CD4-positive, alpha-beta T cell (primary cell): ENCODE data around the gene C16orf86. TPM values are rescaled to one million over a fixed set of nuclear protein-coding genes. Genes with fewer than 3 reads are reported as not detected.

Experiments used
- ATAC-seq: fragments of 200-7000 bp; cut with Tn5 transposase; one replicate; pipeline ENCODE4 v1.10.0; 2022; ENCODE audit warnings: mild to moderate bottlenecking; ENCODE audit not compliant: poor library complexity
- CTCF ChIA-PET: fragments of 350-600 bp; sonication (Branson Sonifier 250); formaldehyde crosslinking; loops from one replicate; lab custom pipeline; 2021; ENCODE audit warnings: antibody characterized with exemption, inconsistent platforms; lab: Charles Lee
- POLR2A ChIA-PET: fragments of 350-600 bp; sonication (Branson Sonifier 250); formaldehyde crosslinking; loops from one replicate; lab custom pipeline; 2021; ENCODE audit warnings: antibody characterized with exemption, inconsistent platforms; lab: Charles Lee
- DNase-seq, 14 experiments: peaks; one replicate each; pipeline ENCODE4 v3.0.0-alpha.2; 2013 to 2020; ENCODE audit warnings: mixed read lengths in 2 of 14
- H3K27ac ChIP-seq, 2 donors: one replicate each; pipeline versions ENCODE4 v1.5.1 to v1.7.0; 2013; ENCODE audit warnings: low read length in 2 of 2, low read depth in 1 of 2, mild to moderate bottlenecking in 1 of 2
- H3K27me3 ChIP-seq, 2 experiments: 1 replicate in 1 of 2; 2 replicates in 1 of 2; pipeline versions ENCODE4 v1.6.1 to v1.7.0; 2013; ENCODE audit warnings: low read length in 2 of 2, control low read depth in 1 of 2, mild to moderate bottlenecking in 1 of 2, moderate library complexity in 1 of 2; ENCODE audit not compliant: insufficient read depth in 2 of 2, control insufficient read depth in 1 of 2
- H3K36me3 ChIP-seq: one replicate; pipeline ENCODE4 v1.6.1; 2013; ENCODE audit warnings: low read length, control low read depth; ENCODE audit not compliant: insufficient read depth
- H3K4me1 ChIP-seq: one replicate; pipeline ENCODE4 v1.6.1; 2013; ENCODE audit warnings: low read length, control low read depth; ENCODE audit not compliant: insufficient read depth
- H3K4me3 ChIP-seq: one replicate; pipeline ENCODE4 v1.5.1; 2013; ENCODE audit warnings: mild to moderate bottlenecking, low read length, moderate library complexity
- H3K9me3 ChIP-seq, 2 experiments: 1 replicate in 1 of 2; 2 replicates in 1 of 2; pipeline versions ENCODE4 v1.6.1 to v1.7.0; 2013; ENCODE audit warnings: low read length in 2 of 2, mild to moderate bottlenecking in 2 of 2, control low read depth in 1 of 2, moderate library complexity in 1 of 2; ENCODE audit not compliant: control insufficient read depth in 1 of 2, insufficient read depth in 1 of 2
- H3K27ac Mint-ChIP-seq: one replicate; pipeline ENCODE4 v1.8.0; 2020; ENCODE audit warnings: mixed read lengths
- H3K27me3 Mint-ChIP-seq: one replicate; pipeline ENCODE4 v1.8.0; 2021; ENCODE audit warnings: mixed read lengths
- H3K36me3 Mint-ChIP-seq: one replicate; pipeline ENCODE4 v1.8.0; 2021; ENCODE audit warnings: low read depth, mixed read lengths
- H3K4me1 Mint-ChIP-seq: one replicate; pipeline ENCODE4 v1.8.0; 2021; ENCODE audit warnings: low read depth, mixed read lengths
- H3K4me3 Mint-ChIP-seq: one replicate; pipeline ENCODE4 v1.8.0; 2020; ENCODE audit warnings: mild to moderate bottlenecking, mixed read lengths
- H3K9me3 Mint-ChIP-seq: one replicate; pipeline ENCODE4 v1.8.0; 2020; ENCODE audit warnings: mixed read lengths
- CTCF ChIP-seq: fragments of 200-600 bp; IDR thresholded peaks from one replicate; pipeline ENCODE4 v1.8.0; 2022; ENCODE audit warnings: antibody characterized with exemption, mild to moderate bottlenecking
- intact Hi-C, 2 experiments: fragments of 100-400 bp; cut with DNase I in 1 of 2; cut with micrococcal nuclease in 1 of 2; formaldehyde crosslinking; loops; one replicate each; pipeline versions ENCODE4 v1.15.1 to v1.9.0; 2023 to 2025; cut with DNase I, micrococcal nuclease
- total RNA-seq, 174 experiments: library from RNA in 2 of 174; stranded (reverse) in 2 of 174; gene quantifications; one replicate each; pipeline ENCODE4 v1.2.3 and lab custom pipeline; 2021 to 2026

C16orf86 gene
- total RNA-seq, 2 experiments from 2014 or later: 2.0 to 2.4 TPM

DNA sequence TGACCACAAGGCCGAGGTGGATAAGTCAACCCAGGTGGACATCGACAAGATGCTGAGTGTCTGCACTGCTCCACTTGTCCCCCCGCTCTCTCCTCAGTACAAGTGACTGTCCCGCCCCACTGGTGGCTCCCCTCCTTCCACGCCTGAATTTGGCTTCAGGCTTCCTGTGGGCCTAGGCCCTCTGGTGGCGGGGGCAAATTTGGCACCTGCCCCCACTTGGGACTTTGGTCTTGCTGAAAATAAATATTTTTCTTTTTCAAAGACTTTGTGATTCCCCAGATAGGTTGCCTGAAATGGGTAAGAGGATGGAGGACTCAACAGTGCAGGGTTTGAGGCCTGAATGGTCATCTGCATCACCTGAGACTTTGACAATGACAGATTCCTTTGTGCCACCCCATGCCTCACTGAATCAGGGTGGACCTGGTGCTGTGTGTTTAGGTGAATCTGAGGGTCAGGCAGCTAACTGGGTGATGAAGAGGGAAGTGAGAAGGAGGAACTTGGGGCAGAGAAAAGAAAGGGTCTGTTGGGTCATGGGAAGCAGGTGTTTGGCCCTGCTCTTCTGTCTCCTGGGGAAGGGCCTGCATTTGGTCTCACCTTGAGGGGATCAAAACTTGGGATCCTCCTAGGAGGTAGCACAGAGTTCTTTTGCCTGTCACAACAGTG, 2.0 kb downstream of the C16orf86 start:
- intact Hi-C loops: loop anchor here (1.0 to 5.0 kb wide), 8 partner anchors 48 to 186 kb away; partner anchors contain the start of genes AGRP (in 1 of the 2), ATP6V0D1 (in 1 of the 2), CENPT (in 1 of the 2) and CTCF (in 1 of the 2)
- POLR2A ChIA-PET: interaction anchor here (0.6 to 3.3 kb wide), 8 partner anchors 23 to 187 kb away, joined by 3 to 26 read pairs (median 9); partner anchors contain the start of genes CARMIL2 and CTCF
- DNase-seq (peak in 4 of 14 experiments; percentile 25 to 69 (median 44)), ATAC-seq (no peak)
- CTCF ChIA-PET: interaction anchor here (0.9 to 6.1 kb wide), 12 partner anchors 9 to 271 kb away, joined by 3 to 81 read pairs (median 5); partner anchors contain the start of genes ACD, ATP6V0D1, CARMIL2 and CTCF
- Histone ChIP-seq H3K27ac (no peak overlapping the region), H3K4me1 (peaks cover 35% of the 10 kb centered on the region), H3K9me3 (no peaks in the 10 kb centered on the region), H3K4me3 (no peak overlapping the region), H3K36me3 (no peaks in the 10 kb centered on the region), H3K27me3 (no peaks in the 10 kb centered on the region)
- Mint-ChIP-seq H3K36me3 (peaks cover 3% of the 10 kb centered on the region), H3K9me3 (no peaks in the 10 kb centered on the region), H3K27me3 (no peaks in the 10 kb centered on the region), H3K27ac (peak overlapping the region; percentile 35), H3K4me3 (peak overlapping the region; percentile 66), H3K4me1 (peaks cover 28% of the 10 kb centered on the region)
- no peak for TF ChIP-seq CTCF

GRCh38 chr16:67669499-67670101, 3.0 kb downstream of the C16orf86 start:
- peaks cover 23% of the 10 kb centered on the region for H3K4me1 Mint-ChIP-seq
- H3K4me3 ChIP-seq: no peak overlapping the region
- H3K4me3 Mint-ChIP-seq: peak overlapping the region; percentile 35
- ChIA-PET POLR2A (interaction anchor here (0.6 kb wide), 1 partner anchor 48 kb away, joined by 4 read pairs; no protein-coding TSS in a partner anchor), CTCF (interaction anchor here (2.5 to 6.1 kb wide), 3 partner anchors 106 to 148 kb away, joined by 14 to 81 read pairs (median 17); partner anchors contain the start of gene CTCF)
- ATAC-seq (no peak), DNase-seq (peak in 1 of 14 experiments; percentile 26)
- H3K9me3 ChIP-seq: no peaks in the 10 kb centered on the region
- H3K36me3 ChIP-seq: no peaks in the 10 kb centered on the region
- no peaks in the 10 kb centered on the region for H3K9me3 Mint-ChIP-seq
- TF ChIP-seq CTCF: no peak
- no peaks in the 10 kb centered on the region for H3K27me3 Mint-ChIP-seq
- H3K4me1 ChIP-seq: peaks cover 35% of the 10 kb centered on the region
- no peaks in the 10 kb centered on the region for H3K27me3 ChIP-seq
- no peak overlapping the region for H3K27ac ChIP-seq
- H3K27ac Mint-ChIP-seq: no peak overlapping the region
- intact Hi-C loops: loop anchor here (2.0 to 5.0 kb wide), 5 partner anchors 47 to 187 kb away; partner anchors contain the start of genes AGRP (in 1 of the 2), ATP6V0D1 (in 1 of the 2), CENPT (in 1 of the 2) and CTCF (in 1 of the 2)
- H3K36me3 Mint-ChIP-seq: peaks cover 3% of the 10 kb centered on the region

DNA sequence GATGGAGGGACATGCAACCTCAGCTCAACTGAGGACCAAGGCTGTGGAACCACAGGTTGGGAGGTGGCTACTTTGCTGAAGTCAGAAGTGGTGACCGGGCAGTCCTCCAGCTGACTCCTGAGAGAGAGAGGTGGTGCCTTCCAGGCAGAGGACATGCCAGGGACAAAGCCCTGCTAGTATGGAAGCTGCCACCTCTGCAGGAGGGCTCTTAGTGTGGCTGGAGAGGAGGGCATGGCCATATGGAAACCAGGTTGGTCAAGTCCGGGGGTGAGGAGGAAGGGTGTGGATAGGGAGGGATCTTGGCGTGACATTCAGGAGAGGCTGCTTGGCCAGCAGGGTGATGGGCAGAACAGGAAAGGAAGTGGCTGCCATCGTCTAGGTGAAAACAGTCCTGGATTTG, 5.7 kb downstream of the C16orf86 start:
- ChIA-PET POLR2A (no interaction called here), CTCF (interaction anchor here (0.6 to 2.3 kb wide), 10 partner anchors 8 to 368 kb away, joined by 3 to 18 read pairs (median 4); partner anchors contain the start of gene CARMIL2)
- no peak for DNase-seq
- H3K27me3 Mint-ChIP-seq: no peaks in the 10 kb centered on the region
- H3K27ac Mint-ChIP-seq: no peak overlapping the region
- H3K4me3 ChIP-seq: no peak overlapping the region
- no peaks in the 10 kb centered on the region for H3K36me3 ChIP-seq
- H3K9me3 Mint-ChIP-seq: no peaks in the 10 kb centered on the region
- no peak overlapping the region for H3K4me3 Mint-ChIP-seq
- H3K27me3 ChIP-seq: no peaks in the 10 kb centered on the region
- H3K4me1 Mint-ChIP-seq: peaks cover 13% of the 10 kb centered on the region
- peaks cover 17% of the 10 kb centered on the region for H3K4me1 ChIP-seq
- no peak for ATAC-seq
- no peaks in the 10 kb centered on the region for H3K36me3 Mint-ChIP-seq
- TF ChIP-seq CTCF: no peak
- H3K27ac ChIP-seq: no peak overlapping the region
- intact Hi-C loops: loop anchor here in 1 of 2 experiments (2.0 kb wide), 1 partner anchor 256 kb away; no protein-coding TSS in a partner anchor
- no peaks in the 10 kb centered on the region for H3K9me3 ChIP-seq
